ENCODE measurements around the gene HERC2. TPM values are rescaled to one million over a fixed set of nuclear protein-coding genes. Genes with fewer than 3 reads are reported as not detected.
"Not testable (repeated sequence)": the region's sequence is repeated elsewhere in the genome, so short reads cannot be mapped to it uniquely, and the experiment has no call there.

The HERC2 gene
- total RNA-seq, 2 experiments from 2014 or later, result 28.1 to 30.3 TPM

DNA sequence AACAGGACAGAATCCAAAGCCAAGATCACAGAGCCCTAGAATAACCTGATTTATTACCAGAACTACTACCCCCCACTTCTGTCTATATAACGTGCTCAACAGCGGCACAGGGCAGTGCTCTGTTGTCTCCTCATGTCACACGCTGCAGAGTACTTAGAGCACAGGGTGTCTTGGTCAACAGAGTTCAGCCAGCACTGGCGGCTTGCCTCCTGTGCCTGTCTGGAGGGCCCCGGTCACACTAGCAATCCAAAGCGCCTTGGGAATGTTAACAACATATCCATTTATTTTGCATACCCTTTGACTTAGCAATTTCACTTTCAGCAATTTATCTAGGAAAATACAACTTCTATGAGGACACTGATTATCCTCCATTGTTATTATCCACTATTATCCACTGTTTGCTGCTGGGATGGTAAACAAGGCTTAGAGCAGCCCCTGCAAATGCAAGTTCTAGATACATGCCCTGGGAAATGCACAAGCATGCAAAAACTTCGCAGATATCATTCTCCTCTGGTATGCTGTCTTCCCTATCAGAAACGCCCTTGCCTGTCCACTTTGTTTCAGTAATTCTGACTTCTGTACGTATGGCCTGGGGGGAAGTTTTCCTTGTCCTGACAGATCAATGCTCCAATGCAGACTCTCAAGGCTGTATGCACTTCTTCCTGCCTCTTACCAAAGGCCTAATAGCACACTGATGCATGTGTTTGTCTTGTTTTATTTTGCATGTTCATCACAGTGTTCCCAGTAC, 136.7 kb downstream of the HERC2 start:
- Mint-ChIP-seq H3K36me3 (peaks cover 8% of the 10 kb centered on the region), H3K4me3 (no peak overlapping the region), H3K9me3 (no peaks in the 10 kb centered on the region), H3K27ac (no peak overlapping the region), H3K4me1 (no peaks in the 10 kb centered on the region), H3K27me3 (no peaks in the 10 kb centered on the region)
- no peak for DNase-seq

GRCh38 chr15:28184166-28184565, 137.8 kb downstream of the HERC2 start:
- H3K4me1 Mint-ChIP-seq, result no peaks in the 10 kb centered on the region
- H3K36me3 Mint-ChIP-seq, result peaks cover 8% of the 10 kb centered on the region
- no peak for DNase-seq
- H3K27ac Mint-ChIP-seq, result no peak overlapping the region
- H3K27me3 Mint-ChIP-seq, result no peaks in the 10 kb centered on the region
- no peaks in the 10 kb centered on the region for H3K9me3 Mint-ChIP-seq
- no peak overlapping the region for H3K4me3 Mint-ChIP-seq

DNA sequence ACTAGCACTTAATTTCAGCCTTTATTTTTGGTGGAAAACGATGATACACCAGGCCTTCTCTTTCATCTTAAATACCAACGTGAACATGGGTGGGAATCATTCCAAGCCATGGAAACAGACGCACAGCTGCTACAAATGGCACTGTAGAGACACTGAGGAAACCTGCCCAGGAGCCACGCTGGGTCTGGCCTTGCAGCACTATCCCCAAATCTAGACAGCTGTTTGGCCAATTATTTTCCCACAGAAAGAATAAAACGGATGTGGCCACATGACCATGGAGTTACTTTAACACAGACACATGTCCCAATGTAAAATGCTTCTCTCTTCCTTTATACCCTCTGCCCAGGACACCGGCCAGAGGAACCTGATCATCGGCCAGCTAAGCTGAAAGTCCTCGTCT, 139.2 kb downstream of the HERC2 start:
- no peaks in the 10 kb centered on the region for H3K27me3 Mint-ChIP-seq
- H3K9me3 Mint-ChIP-seq, result no peaks in the 10 kb centered on the region
- no peak overlapping the region for H3K4me3 Mint-ChIP-seq
- H3K27ac Mint-ChIP-seq, result no peak overlapping the region
- no peak for DNase-seq
- H3K4me1 Mint-ChIP-seq, result no peaks in the 10 kb centered on the region
- peaks cover 5% of the 10 kb centered on the region for H3K36me3 Mint-ChIP-seq

- Mint-ChIP-seq H3K4me3 (no peak overlapping the region), H3K36me3 (peaks cover 2% of the 10 kb centered on the region), H3K27ac (no peak overlapping the region), H3K4me1 (no peaks in the 10 kb centered on the region), H3K27me3 (no peaks in the 10 kb centered on the region), H3K9me3 (no peaks in the 10 kb centered on the region)
- DNase-seq, result no peak
Measured at GRCh38 chr15:28182216-28182615, 139.8 kb downstream of the HERC2 start.

- Mint-ChIP-seq H3K4me1 (no peaks in the 10 kb centered on the region), H3K27me3 (no peaks in the 10 kb centered on the region), H3K36me3 (peaks cover 5% of the 10 kb centered on the region), H3K4me3 (no peak overlapping the region), H3K27ac (no peak overlapping the region), H3K9me3 (no peaks in the 10 kb centered on the region)
- no peak for DNase-seq
Measured at GRCh38 chr15:28181366-28181765, 140.6 kb downstream of the HERC2 start.

GRCh38 chr15:28179270-28179669, 142.7 kb downstream of the HERC2 start:
- Mint-ChIP-seq H3K27ac (no peak overlapping the region), H3K36me3 (peaks cover 14% of the 10 kb centered on the region), H3K4me1 (no peaks in the 10 kb centered on the region), H3K4me3 (no peak overlapping the region), H3K9me3 (no peaks in the 10 kb centered on the region), H3K27me3 (no peaks in the 10 kb centered on the region)
- no peak for DNase-seq

GRCh38 chr15:28178727-28179126, 143.3 kb downstream of the HERC2 start:
- no peak for DNase-seq
- Mint-ChIP-seq H3K36me3 (peaks cover 14% of the 10 kb centered on the region), H3K4me3 (no peak overlapping the region), H3K27me3 (no peaks in the 10 kb centered on the region), H3K4me1 (no peaks in the 10 kb centered on the region), H3K9me3 (no peaks in the 10 kb centered on the region), H3K27ac (no peak overlapping the region)

DNA sequence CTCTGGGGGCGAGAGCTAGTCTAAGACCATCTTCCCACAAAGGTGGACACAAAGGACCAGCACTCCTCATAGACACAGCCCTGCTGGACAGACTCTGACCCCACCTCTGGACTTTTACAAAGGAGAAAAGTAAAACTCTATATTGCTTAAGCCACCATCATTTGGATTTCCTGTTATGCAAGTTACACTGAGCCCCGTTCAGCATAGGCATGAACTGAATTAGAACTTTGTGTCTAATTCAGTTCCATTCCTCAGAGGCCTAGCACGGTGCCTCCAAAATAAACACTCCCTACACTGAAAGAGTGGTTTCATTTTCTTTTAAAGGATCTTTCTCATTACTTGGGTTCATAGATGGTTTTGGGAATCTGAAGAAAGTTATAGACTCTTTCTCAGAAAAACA, 143.7 kb downstream of the HERC2 start:
- H3K27ac Mint-ChIP-seq, result no peak overlapping the region
- H3K27me3 Mint-ChIP-seq, result no peaks in the 10 kb centered on the region
- peaks cover 18% of the 10 kb centered on the region for H3K36me3 Mint-ChIP-seq
- H3K4me3 Mint-ChIP-seq, result no peak overlapping the region
- no peak for DNase-seq
- H3K4me1 Mint-ChIP-seq, result no peaks in the 10 kb centered on the region
- no peaks in the 10 kb centered on the region for H3K9me3 Mint-ChIP-seq

GRCh38 chr15:28169366-28169765, 152.6 kb downstream of the HERC2 start:
- Mint-ChIP-seq H3K36me3 (peaks cover 43% of the 10 kb centered on the region), H3K27ac (no peak overlapping the region), H3K4me1 (no peaks in the 10 kb centered on the region), H3K4me3 (no peak overlapping the region), H3K9me3 (no peaks in the 10 kb centered on the region), H3K27me3 (no peaks in the 10 kb centered on the region)
- no peak for DNase-seq

DNA sequence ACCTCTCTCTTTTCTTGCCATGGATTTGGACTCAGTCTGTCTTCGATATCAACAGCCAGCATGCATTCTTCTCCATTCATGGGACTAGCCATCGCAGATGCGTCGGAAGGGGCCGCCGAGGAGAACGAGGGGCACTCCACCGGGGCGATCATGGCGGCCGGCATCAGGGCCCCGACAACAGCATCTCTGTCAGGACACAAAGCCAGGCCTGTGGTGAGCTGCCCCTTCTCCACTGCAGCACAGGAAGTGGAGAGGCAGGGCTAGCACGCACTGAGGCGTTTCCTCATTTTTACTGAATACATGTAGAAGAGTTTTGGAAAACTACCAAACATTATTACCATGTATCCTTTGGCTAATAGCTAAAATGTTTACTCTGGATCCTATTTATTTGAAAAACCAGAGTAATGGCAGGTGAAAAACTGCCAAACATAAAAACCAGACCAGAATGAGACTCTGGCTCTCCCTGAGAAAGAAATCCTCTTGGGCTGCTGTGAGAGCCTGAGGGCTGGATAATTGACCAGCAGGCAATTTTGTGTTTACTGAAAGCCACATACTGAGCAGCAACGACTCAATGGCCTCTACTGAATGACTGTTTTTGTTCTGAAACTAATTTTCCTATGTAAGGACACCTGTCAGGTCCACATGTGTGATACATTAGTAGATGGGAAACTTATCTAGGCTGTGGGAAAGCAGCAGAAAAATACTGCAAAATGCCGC, 153.4 kb downstream of the HERC2 start:
- not testable (repeated sequence) for H3K27ac Mint-ChIP-seq, H3K4me3 Mint-ChIP-seq, H3K4me1 Mint-ChIP-seq, H3K27me3 Mint-ChIP-seq, H3K9me3 Mint-ChIP-seq, DNase-seq
- peaks cover 43% of the 10 kb centered on the region for H3K36me3 Mint-ChIP-seq

DNA sequence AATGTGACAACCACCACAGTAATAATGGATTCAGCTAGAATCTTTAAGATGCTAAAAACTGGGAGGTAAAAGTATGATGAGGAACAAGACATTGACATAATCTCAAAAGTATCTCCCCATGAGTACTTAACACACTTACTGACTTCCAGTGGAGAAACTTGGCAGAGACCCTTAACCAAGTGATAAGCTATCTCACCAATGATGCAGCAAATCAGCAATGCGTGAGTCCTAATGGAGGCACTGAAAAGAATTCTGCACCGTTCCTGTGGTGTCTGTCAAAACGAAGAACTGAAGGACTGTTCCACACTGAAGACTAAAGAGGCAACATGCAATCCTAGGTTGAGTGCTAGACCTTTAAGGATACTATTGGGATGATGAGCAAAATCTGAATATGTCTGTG, 154.9 kb downstream of the HERC2 start:
- no peaks in the 10 kb centered on the region for H3K27me3 Mint-ChIP-seq
- H3K4me1 Mint-ChIP-seq, result no peaks in the 10 kb centered on the region
- peaks cover 49% of the 10 kb centered on the region for H3K36me3 Mint-ChIP-seq
- H3K27ac Mint-ChIP-seq, result no peak overlapping the region
- H3K4me3 Mint-ChIP-seq, result no peak overlapping the region
- H3K9me3 Mint-ChIP-seq, result no peaks in the 10 kb centered on the region
- no peak for DNase-seq

DNA sequence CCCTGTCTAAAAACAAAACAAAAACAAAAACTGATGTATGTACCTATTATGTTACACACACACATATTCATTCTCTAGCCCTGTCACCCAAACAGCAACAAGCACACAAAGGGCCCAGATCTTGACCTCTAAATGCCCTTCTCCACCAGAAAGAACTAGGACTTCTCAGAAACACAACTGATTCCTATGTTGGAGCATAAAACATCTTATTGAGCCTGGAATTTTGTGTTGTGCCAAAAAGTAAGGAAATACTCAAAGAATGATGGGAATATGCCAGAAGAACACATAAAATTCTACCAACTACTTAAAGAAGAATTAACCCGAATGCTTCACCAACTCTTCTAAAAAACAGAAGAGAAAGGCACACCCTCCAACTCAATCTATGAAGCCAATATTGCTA, 156.2 kb downstream of the HERC2 start:
- no peaks in the 10 kb centered on the region for H3K27me3 Mint-ChIP-seq
- no peak for DNase-seq
- H3K27ac Mint-ChIP-seq, result no peak overlapping the region
- H3K36me3 Mint-ChIP-seq, result peaks cover 56% of the 10 kb centered on the region
- no peaks in the 10 kb centered on the region for H3K4me1 Mint-ChIP-seq
- no peak overlapping the region for H3K4me3 Mint-ChIP-seq
- no peaks in the 10 kb centered on the region for H3K9me3 Mint-ChIP-seq

DNA sequence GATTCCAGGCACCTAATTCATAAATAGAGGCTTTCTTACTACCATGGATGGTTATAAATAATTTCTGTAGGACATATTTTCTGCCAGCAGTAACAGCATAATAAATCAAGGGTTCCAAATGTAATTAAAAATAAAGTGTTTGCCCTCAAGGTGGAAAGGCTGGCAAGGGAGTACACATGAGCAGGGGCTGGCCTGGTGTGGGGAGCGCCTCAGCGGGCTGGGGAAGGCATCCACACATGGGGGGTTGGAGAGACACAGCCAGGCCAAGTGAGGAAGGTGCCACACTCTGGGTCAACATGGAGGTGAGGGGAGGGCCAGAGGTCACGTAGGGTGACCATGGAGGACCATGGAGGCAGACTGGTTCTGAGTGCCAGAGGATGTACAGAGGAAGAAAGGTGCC, 157.1 kb downstream of the HERC2 start:
- no peaks in the 10 kb centered on the region for H3K9me3 Mint-ChIP-seq
- peaks cover 61% of the 10 kb centered on the region for H3K36me3 Mint-ChIP-seq
- no peaks in the 10 kb centered on the region for H3K27me3 Mint-ChIP-seq
- no peak overlapping the region for H3K4me3 Mint-ChIP-seq
- H3K4me1 Mint-ChIP-seq, result no peaks in the 10 kb centered on the region
- no peak overlapping the region for H3K27ac Mint-ChIP-seq
- DNase-seq, result no peak

- Mint-ChIP-seq H3K27me3 (no peaks in the 10 kb centered on the region), H3K36me3 (peaks cover 43% of the 10 kb centered on the region), H3K27ac (no peak overlapping the region)
Measured at GRCh38 chr15:28154283-28154682, 167.7 kb downstream of the HERC2 start.

GRCh38 chr15:28153492-28154119, 168.4 kb downstream of the HERC2 start:
- no peak overlapping the region for H3K27ac Mint-ChIP-seq
- H3K4me1 Mint-ChIP-seq, result no peaks in the 10 kb centered on the region
- peaks cover 47% of the 10 kb centered on the region for H3K36me3 Mint-ChIP-seq
- no peaks in the 10 kb centered on the region for H3K27me3 Mint-ChIP-seq
- no peak for DNase-seq
- H3K4me3 Mint-ChIP-seq, result no peak overlapping the region
- H3K9me3 Mint-ChIP-seq, result peaks cover 32% of the 10 kb centered on the region

More at GRCh38 chr15:28154283-28154682, 167.7 kb downstream of the HERC2 start:
- H3K4me3 Mint-ChIP-seq, result no peak overlapping the region
- H3K9me3 Mint-ChIP-seq, result peaks cover 25% of the 10 kb centered on the region
- no peak for DNase-seq
- no peaks in the 10 kb centered on the region for H3K4me1 Mint-ChIP-seq
